Heart right ventricle (tissue), 16 donors: ENCODE data around the gene NLRP12. TPM values are rescaled to one million over a fixed set of nuclear protein-coding genes. Genes with fewer than 3 reads are reported as not detected.

ENCODE experiments used
- ATAC-seq, 8 donors: fragments of 200-7000 bp; cut with Tn5 transposase; one replicate each; pipeline ENCODE4 v1.9.1; 2020; ENCODE audit warnings: mild to moderate bottlenecking in 8 of 8, moderate library complexity in 8 of 8, moderate number of reproducible peaks in 1 of 8
- DNase-seq, 2 donors: peaks; one replicate each; pipeline ENCODE4 v3.0.0-alpha.2; 2020
- H3K27ac ChIP-seq, 10 donors: fragments of 200-600 bp; sonication (generic) in 2 of 10; one replicate each; pipeline versions ENCODE4 v1.5.0 to v1.8.0; 2020 to 2022; ENCODE audit warnings: mild to moderate bottlenecking in 3 of 10
- H3K27me3 ChIP-seq, 7 donors: fragments of 200-600 bp; one replicate each; pipeline ENCODE4 v1.8.0; 2021 to 2022; ENCODE audit warnings: mild to moderate bottlenecking in 2 of 7
- H3K36me3 ChIP-seq, 9 donors: fragments of 200-600 bp; sonication (generic) in 1 of 9; one replicate each; pipeline versions ENCODE4 v1.5.0 to v1.8.0; 2020 to 2022; ENCODE audit warnings: mild to moderate bottlenecking in 2 of 9
- H3K4me1 ChIP-seq, 9 donors: fragments of 200-600 bp; sonication (generic) in 1 of 9; one replicate each; pipeline versions ENCODE4 v1.5.0 to v1.8.0; 2020 to 2022; ENCODE audit warnings: mild to moderate bottlenecking in 4 of 9
- H3K4me3 ChIP-seq, 10 donors: fragments of 200-600 bp; sonication (generic) in 2 of 10; one replicate each; pipeline versions ENCODE4 v1.5.0 to v1.8.0; 2020 to 2022; ENCODE audit warnings: mild to moderate bottlenecking in 7 of 10, moderate library complexity in 2 of 10
- H3K9me3 ChIP-seq, 11 donors: fragments of 200-600 bp in 10 of 11; sonication (generic) in 2 of 11; one replicate each; pipeline versions ENCODE4 v1.5.0 to v1.8.0; 2013 to 2022; ENCODE audit warnings: mild to moderate bottlenecking in 2 of 11, control low read depth in 1 of 11, moderate library complexity in 1 of 11
- WGBS, 2 donors: extraction: QIAGEN DNeasy Blood & Tissue Kit; methylation state at CpG; one replicate each; pipeline ENCODE4 v1.1.7; 2013; ENCODE audit warnings: inconsistent platforms in 1 of 2; 5-methylcytosine and 5-hydroxymethylcytosine counted together
- intact Hi-C, 10 donors: fragments of 100-400 bp; cut with DNase I; formaldehyde crosslinking; loops; one replicate each; pipeline versions ENCODE4 v1.11.1 to v1.14.2; 2022
- polyA plus RNA-seq, 2 donors: library from polyadenylated mRNA; stranded (reverse); fragments of 200-250 nt; gene quantifications; one replicate each; pipeline ENCODE4 v1.2.3, GENCODE V29; 2013
- total RNA-seq, 10 donors: library from RNA; stranded (reverse); fragmentation: NEBNext Ultra II Directional in 3 of 10; extraction: Animal tissue kit (Norgen Biotek cat#: 25700) in 3 of 10; gene quantifications; one replicate each; pipeline versions ENCODE4 v1.2.1 to v1.2.4, GENCODE V29; 2021 to 2023
- TF ChIP-seq, protein P1 (sequence below), 9 donors: fragments of 200-600 bp; sonication (generic) in 2 of 9; IDR thresholded peaks; one replicate each; pipeline versions ENCODE4 v1.5.0 to v1.8.0; 2021 to 2022; ENCODE audit warnings: antibody characterized with exemption in 9 of 9, mild to moderate bottlenecking in 5 of 9, moderate library complexity in 1 of 9
- donor health status: Arrhythmogenic right ventricular cardiomyopathy.
- donor health status: ischemic (EF 13 %, LVEDD 7.1; RV severe dilation, severe dysfunction).
- donor health status: healthy with polysubstance abuse.
- donor health status: DM: no; HTN: yes; CAD: no.
- donor health status: DM: no; HTN: no; CAD: no.
- donor health status: ischemic (EF 25% LVEDD 6.9; RV normal size, moderate dysfunction).
- donor health status: ischemic (EF 25% LVEDD 5.7; RV mildly dilated, moderate dysfunction).
- donor health status: healthy.
- donor health status: DM: yes; HTN: yes; CAD: no.
- donor health status: Ischemic cardiomyopathy.
- donor health status: ischemic (EF 35%, LVEDD 5.7; RV mildly dilated, moderate dysfunction).
- donor health status: nonischemic (EF 11% LVEDD 7.7; RV severe dilation, severe dysfunction).
- donor health status: DM: yes; HTN: yes; CAD: no.
- donor health status: PGD.
- donor health status: ischemic (EF 29% LVEDD 5.4; RV normal size, mild dysfunction).
- donor health status: nonischemic (EF 23%, LVEDD 6.1; RV moderate dilation, normal function).

NLRP12 gene
- total and polyA plus RNA-seq, 12 donors: 0.07 to 1.0 (median 0.27) TPM; not detected in 1

- intact Hi-C loops: no loop called here
- H3K27ac ChIP-seq: no peak overlapping the region
- WGBS, 2 donors: 72 to 81% methylated on average over 4 of the region's 4 CpGs
- H3K4me1 ChIP-seq: peaks cover 0 to 6% (median 0%) of the 10 kb centered on the region in 9 donors
- H3K4me3 ChIP-seq: no peak overlapping the region
- no peak for DNase-seq
- TF ChIP-seq, protein P1, sequence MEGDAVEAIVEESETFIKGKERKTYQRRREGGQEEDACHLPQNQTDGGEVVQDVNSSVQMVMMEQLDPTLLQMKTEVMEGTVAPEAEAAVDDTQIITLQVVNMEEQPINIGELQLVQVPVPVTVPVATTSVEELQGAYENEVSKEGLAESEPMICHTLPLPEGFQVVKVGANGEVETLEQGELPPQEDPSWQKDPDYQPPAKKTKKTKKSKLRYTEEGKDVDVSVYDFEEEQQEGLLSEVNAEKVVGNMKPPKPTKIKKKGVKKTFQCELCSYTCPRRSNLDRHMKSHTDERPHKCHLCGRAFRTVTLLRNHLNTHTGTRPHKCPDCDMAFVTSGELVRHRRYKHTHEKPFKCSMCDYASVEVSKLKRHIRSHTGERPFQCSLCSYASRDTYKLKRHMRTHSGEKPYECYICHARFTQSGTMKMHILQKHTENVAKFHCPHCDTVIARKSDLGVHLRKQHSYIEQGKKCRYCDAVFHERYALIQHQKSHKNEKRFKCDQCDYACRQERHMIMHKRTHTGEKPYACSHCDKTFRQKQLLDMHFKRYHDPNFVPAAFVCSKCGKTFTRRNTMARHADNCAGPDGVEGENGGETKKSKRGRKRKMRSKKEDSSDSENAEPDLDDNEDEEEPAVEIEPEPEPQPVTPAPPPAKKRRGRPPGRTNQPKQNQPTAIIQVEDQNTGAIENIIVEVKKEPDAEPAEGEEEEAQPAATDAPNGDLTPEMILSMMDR (IDR thresholded peaks at IDR 0.05): no peak
- peaks cover 0 to 3% (median 0%) of the 10 kb centered on the region in 7 donors for H3K27me3 ChIP-seq
- no peak for ATAC-seq
- H3K9me3 ChIP-seq: no peaks in the 10 kb centered on the region
- peaks cover 0 to 30% (median 0%) of the 10 kb centered on the region in 9 donors for H3K36me3 ChIP-seq
Measured at GRCh38 chr19:53795019-53795418, 29.1 kb downstream of the NLRP12 start.

- H3K4me3 ChIP-seq: no peak overlapping the region
- 18 to 20% methylated on average over 10 of the region's 10 CpGs for WGBS, 2 donors
- intact Hi-C loops: loop anchor here in 1 of 10 donors (5.0 kb wide), 1 partner anchor 239 kb away; no protein-coding TSS in a partner anchor
- H3K36me3 ChIP-seq: peaks cover 0 to 12% (median 0%) of the 10 kb centered on the region in 9 donors
- H3K27ac ChIP-seq: no peak overlapping the region
- ATAC-seq: peak; percentile 95 to 99 (median 96)
- H3K4me1 ChIP-seq: peaks cover 0 to 6% (median 0%) of the 10 kb centered on the region in 9 donors
- no peaks in the 10 kb centered on the region for H3K9me3 ChIP-seq
- peak; percentile 75 to 84 for DNase-seq
- TF ChIP-seq, protein P1 (IDR thresholded peaks at IDR 0.05): peak in 8 of 9 donors; percentile 97 to 100 (median 99)
- no peaks in the 10 kb centered on the region for H3K27me3 ChIP-seq
Measured at GRCh38 chr19:53792721-53793433, 31.2 kb downstream of the NLRP12 start.

DNA sequence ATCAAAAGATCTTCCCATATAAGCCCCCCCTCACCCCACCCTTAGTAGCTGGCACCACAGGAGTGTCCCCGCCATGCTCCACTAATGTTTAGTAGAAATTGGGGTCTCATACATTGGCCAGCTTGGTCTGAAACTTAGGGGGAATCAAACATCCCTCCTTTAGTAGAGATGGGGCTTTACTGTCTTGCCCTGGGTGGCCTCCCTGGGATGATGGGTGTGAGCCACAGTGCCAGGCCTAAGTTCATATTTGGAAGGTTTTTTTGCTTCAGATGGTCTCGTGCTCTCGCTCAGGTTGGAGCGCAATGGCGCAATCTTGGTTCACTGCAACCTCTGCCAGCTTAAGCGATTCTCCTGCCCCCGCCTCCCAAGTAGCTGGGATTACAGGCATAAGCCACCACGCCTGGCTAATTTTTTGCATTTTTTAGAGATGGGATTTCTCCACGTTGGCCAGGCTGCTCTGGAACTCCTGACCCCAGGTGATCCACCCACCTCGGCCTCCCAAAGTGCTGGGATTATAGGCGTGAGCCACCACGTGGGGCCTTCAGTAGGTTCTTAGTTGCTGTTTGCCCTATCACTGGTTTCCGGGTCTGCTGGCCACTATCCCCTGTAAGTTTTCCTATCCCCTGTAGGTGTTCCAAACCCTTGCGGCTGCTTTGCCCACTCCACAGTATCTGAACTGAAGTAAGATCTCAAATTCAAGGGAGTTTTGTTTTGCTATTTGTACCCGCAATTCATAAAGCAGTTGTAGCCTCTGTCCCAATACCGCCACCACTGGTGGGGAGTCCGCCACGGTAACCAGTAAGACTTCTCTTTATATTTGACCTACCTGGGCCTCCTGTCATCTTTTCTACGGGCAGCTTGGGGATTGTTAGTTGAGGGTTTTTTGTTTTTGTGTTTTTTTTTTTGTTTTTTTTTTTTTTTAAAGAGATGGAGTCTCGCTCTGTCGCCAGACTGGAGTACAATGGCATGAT, 34.1 kb downstream of the NLRP12 start:
- ATAC-seq (no peak), DNase-seq (no peak)
- no peak overlapping the region for H3K27ac ChIP-seq
- TF ChIP-seq, protein P1 (IDR thresholded peaks at IDR 0.05): no peak
- no peaks in the 10 kb centered on the region for H3K36me3 ChIP-seq
- intact Hi-C loops: loop anchor here in 1 of 10 donors (5.0 kb wide), 1 partner anchor 242 kb away; no protein-coding TSS in a partner anchor
- H3K4me3 ChIP-seq: no peak overlapping the region
- no peaks in the 10 kb centered on the region for H3K9me3 ChIP-seq
- peaks cover 0 to 7% (median 0%) of the 10 kb centered on the region in 9 donors for H3K4me1 ChIP-seq
- whole genome bisulfite sequencing, 2 donors: 82 to 87% methylated on average over 21 of the region's 21 CpGs
- no peaks in the 10 kb centered on the region for H3K27me3 ChIP-seq

DNA sequence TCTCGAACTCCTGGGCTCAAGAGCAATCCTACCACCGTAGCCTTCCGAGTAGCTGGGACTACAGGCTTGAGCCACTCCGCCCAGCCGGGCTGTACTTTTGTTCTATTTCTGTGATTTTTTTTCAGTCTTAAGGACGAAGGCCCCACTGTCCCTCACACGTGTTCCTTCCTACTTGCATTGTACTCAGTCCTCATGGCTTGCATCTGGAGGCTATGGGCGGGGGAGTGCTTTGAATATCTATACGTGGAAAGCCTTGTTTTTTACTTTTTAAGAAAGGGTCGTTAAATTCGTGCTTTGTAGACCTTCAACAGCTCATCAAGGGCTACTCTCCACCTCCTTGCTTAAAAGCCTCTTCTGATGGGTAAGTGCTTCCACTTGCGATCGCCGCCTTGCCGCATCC, 36.8 kb downstream of the NLRP12 start:
- no peak overlapping the region for H3K4me3 ChIP-seq
- no peak overlapping the region for H3K27ac ChIP-seq
- peaks cover 0 to 7% (median 0%) of the 10 kb centered on the region in 9 donors for H3K4me1 ChIP-seq
- ATAC-seq (no peak), DNase-seq (no peak)
- H3K9me3 ChIP-seq: no peaks in the 10 kb centered on the region
- H3K27me3 ChIP-seq: no peaks in the 10 kb centered on the region
- WGBS, 2 donors: 75 to 80% methylated on average over 15 of the region's 15 CpGs
- intact Hi-C loops: no loop called here
- TF ChIP-seq, protein P1 (IDR thresholded peaks at IDR 0.05): no peak
- H3K36me3 ChIP-seq: no peaks in the 10 kb centered on the region
